Activated naive CD8-positive, alpha-beta T cell treated with anti-CD3 and anti-CD28 coated beads, Interleukin-2, amount 10 ng/mL, durations not matched to agents 7 days and 5 days (primary cell): Measurements from ENCODE around the gene ANKDD1B. TPM values are rescaled to one million over a fixed set of nuclear protein-coding genes. Genes with fewer than 3 reads are reported as not detected.
"Not testable (repeated sequence)": the region's sequence is repeated elsewhere in the genome, so short reads cannot be mapped to it uniquely, and the experiment has no call there.

Source experiments
- ATAC-seq: fragments of 150-1000 bp; cut with Tn5 transposase; one replicate; pipeline ENCODE4 v1.10.0; 2021; ENCODE audit warnings: low read depth, moderate library complexity
- POLR2A ChIA-PET: fragments of 350-600 bp; sonication (Branson Sonifier 250); formaldehyde crosslinking; loops from one replicate; lab custom pipeline; 2021; ENCODE audit warnings: antibody characterized with exemption; lab: Charles Lee
- DNase-seq: peaks from one replicate; pipeline ENCODE4 v3.0.0; 2021
- H3K27ac Mint-ChIP-seq: one replicate; pipeline ENCODE4 v1.8.0; 2022; ENCODE audit warnings: mild to moderate bottlenecking, mixed read lengths
- H3K27me3 Mint-ChIP-seq: one replicate; pipeline ENCODE4 v1.8.0; 2022; ENCODE audit warnings: mild to moderate bottlenecking, moderate library complexity, mixed read lengths
- H3K36me3 Mint-ChIP-seq: one replicate; pipeline ENCODE4 v1.8.0; 2021; ENCODE audit warnings: mild to moderate bottlenecking, mixed read lengths
- H3K4me1 Mint-ChIP-seq: one replicate; pipeline ENCODE4 v1.8.0; 2021; ENCODE audit warnings: mixed read lengths
- H3K4me3 Mint-ChIP-seq: one replicate; pipeline ENCODE4 v1.8.0; 2022; ENCODE audit warnings: mild to moderate bottlenecking, moderate library complexity, mixed read lengths
- H3K9me3 Mint-ChIP-seq: one replicate; pipeline ENCODE4 v1.8.0; 2021; ENCODE audit warnings: mixed read lengths
- total RNA-seq, 2 experiments: library from RNA; stranded (reverse); gene quantifications; one replicate each; pipeline ENCODE4 v1.2.3, GENCODE V29; 2021

ANKDD1B gene
- under 1 TPM; 0.26 to 0.28 TPM for total RNA-seq

GRCh38 chr5:75611311-75612225, at the start of gene ANKDD1B:
ANKDD1B (plus strand) TSS chr5:75611453; CDS start chr5:75611635, 182 bp downstream.
- H3K9me3 Mint-ChIP-seq = no peaks in the 10 kb centered on the region
- peaks cover 7% of the 10 kb centered on the region for H3K36me3 Mint-ChIP-seq
- DNase-seq (peak; percentile 30), ATAC-seq (no peak)
- POLR2A ChIA-PET = no interaction called here
- peaks cover 9% of the 10 kb centered on the region for H3K27me3 Mint-ChIP-seq
- no peak within 1 kb of the TSS for H3K27ac Mint-ChIP-seq
- peaks cover 7% of the 10 kb centered on the region for H3K4me1 Mint-ChIP-seq
- peak within 1 kb of the TSS; percentile 53 for H3K4me3 Mint-ChIP-seq

DNA sequence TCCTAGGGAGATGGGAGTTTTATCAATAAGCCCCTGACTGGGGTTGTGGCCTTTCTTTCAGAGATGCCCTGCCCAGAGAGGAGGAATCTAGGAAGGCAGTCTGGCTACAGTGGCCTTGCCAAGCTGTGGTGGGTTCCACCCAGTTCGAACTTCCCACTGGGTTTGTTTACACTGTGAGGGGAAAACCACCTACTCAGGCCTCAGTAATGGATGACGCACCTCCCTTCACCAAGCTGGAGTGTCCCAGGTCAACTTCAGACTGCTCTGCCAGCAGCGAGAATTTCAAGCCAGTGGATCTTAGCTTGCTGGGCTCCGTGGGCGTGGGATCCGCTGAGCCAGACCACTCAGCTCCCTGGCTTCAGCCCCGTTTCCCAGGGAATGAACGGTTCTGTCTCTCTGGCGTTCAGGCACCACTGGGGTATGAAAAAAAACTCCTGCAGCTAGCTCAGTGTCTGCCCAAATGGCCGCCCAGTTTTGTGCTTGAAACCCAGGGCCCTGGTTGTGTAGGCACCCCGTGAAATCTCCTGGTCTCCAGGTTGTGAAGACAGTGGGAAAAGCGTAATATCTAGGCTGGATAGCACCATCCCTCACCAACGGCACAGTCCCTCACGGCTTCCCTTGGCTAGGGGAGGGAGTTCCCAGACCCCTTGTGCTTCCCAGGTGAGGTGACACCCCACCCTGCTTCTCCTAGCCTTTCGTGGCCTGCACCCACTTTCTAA, 45.1 kb upstream of the ANKDD1B start:
- H3K27ac Mint-ChIP-seq, ATAC-seq, H3K27me3 Mint-ChIP-seq, H3K4me3 Mint-ChIP-seq, DNase-seq, POLR2A ChIA-PET: not testable (repeated sequence)
- H3K36me3 Mint-ChIP-seq = peaks cover 56% of the 10 kb centered on the region
- peaks cover 17% of the 10 kb centered on the region for H3K9me3 Mint-ChIP-seq
- peaks cover 17% of the 10 kb centered on the region for H3K4me1 Mint-ChIP-seq

DNA sequence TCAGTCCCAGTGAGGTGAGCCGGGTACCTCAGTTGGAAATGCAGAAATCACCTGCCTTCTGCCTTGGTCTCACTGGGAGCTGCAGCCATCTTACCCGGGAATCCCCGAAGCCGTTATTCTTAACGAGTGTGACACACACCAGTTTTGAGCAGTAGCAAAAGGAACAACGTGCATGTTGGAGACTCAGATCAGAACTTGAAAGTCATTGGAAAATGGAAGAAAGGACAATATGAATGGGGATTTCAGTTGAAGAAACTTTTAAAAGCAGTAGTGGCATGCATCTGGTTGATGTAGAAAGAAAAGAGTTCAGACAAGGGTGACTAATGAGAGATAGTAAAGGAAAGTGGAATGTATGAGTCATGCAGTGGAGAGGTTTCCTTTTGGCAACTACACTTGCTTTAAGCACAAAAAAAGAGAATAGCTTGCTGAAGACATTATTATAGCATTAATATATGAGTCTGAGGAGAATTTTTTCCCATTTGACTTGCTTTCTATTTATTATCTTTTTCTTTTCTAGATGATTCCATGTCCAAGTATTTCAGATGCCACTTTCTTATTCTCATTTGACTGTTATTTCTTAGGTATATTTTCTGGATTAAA, 44.4 kb upstream of the ANKDD1B start:
- POLR2A ChIA-PET = interaction anchor here (0.6 kb wide), 1 partner anchor 137 kb away, joined by 4 read pairs; no protein-coding TSS in a partner anchor
- H3K36me3 Mint-ChIP-seq = peaks cover 55% of the 10 kb centered on the region

DNA sequence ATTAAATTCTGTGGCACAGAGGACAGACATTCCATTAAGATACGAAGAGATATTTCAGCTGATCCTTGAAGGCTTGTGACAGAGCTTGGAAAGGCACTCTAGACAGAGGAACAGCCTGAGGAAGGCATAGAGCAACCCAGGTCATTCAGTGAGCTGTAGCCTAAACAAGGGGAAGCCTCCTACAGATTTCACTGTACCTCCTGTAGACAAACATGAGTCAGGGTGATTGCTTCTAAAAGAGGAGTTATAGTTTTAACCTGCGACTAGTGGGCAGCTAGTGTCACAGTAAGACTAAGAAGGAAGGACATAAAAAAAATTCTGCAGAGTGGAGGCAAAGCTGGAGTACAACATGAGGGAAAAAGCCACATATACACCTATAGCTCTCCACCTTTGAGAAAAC, 43.5 kb upstream of the ANKDD1B start:
- Mint-ChIP-seq H3K4me3 (peak overlapping the region; percentile 12), H3K36me3 (peaks cover 46% of the 10 kb centered on the region), H3K27me3 (no peaks in the 10 kb centered on the region), H3K4me1 (peaks cover 17% of the 10 kb centered on the region), H3K27ac (no peak overlapping the region), H3K9me3 (peaks cover 11% of the 10 kb centered on the region)
- POLR2A ChIA-PET = no interaction called here
- DNase-seq = no peak
- ATAC-seq = no peak

More for the DNA sequence above, 44.4 kb upstream of the ANKDD1B start:
- Mint-ChIP-seq H3K4me3 (peak overlapping the region; percentile 19), H3K9me3 (peaks cover 17% of the 10 kb centered on the region), H3K27ac (peak overlapping the region; percentile 8), H3K4me1 (peaks cover 17% of the 10 kb centered on the region), H3K27me3 (no peaks in the 10 kb centered on the region)
- ATAC-seq (peak; percentile 85), DNase-seq (no peak)

DNA sequence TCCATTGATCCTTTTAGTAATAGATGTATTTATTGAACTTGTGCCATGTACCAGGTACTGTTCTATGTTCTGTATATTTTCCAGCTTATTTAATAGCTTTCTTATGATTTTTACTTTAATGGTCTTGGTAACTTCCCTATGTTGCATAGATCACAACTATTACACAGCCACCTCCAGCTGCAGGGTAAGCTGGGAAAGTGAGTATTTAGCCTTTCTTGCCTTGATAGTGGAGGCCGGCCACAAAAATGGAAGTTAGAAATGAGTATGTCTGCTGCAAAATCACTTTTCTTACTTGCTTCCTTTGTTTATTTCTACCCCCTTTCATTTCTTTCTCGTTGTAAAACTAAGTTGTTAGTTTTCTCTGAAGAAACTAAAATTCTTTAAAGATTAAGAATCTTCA, 43.1 kb upstream of the ANKDD1B start:
- Mint-ChIP-seq H3K36me3 (peaks cover 45% of the 10 kb centered on the region), H3K4me3 (no peak overlapping the region), H3K27me3 (no peaks in the 10 kb centered on the region), H3K4me1 (peaks cover 17% of the 10 kb centered on the region), H3K27ac (no peak overlapping the region), H3K9me3 (peaks cover 9% of the 10 kb centered on the region)
- POLR2A ChIA-PET = no interaction called here
- ATAC-seq = no peak
- DNase-seq = no peak

DNA sequence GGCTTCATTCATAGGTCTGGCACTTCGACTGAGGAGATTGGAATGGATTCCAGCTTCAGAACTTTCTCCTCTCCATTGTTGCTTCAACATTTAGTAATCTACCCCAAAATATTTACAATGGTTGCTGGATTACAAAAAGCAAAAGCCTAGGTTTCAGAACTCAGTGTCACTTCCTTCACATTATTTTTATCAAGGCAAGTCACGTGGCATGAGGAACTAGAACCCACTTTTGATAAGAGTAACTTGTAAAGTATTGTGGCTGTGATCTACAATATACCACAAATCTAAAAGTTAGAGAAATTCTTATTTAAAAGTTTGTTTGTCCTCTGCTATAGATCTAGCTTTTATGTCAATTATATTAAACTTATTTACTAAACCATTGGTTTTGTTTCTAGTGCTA, 39.7 kb upstream of the ANKDD1B start:
- POLR2A ChIA-PET = no interaction called here
- ATAC-seq (no peak), DNase-seq (no peak)
- no peaks in the 10 kb centered on the region for H3K9me3 Mint-ChIP-seq
- peaks cover 21% of the 10 kb centered on the region for H3K36me3 Mint-ChIP-seq
- H3K4me3 Mint-ChIP-seq = no peak overlapping the region
- H3K27me3 Mint-ChIP-seq = no peaks in the 10 kb centered on the region
- H3K27ac Mint-ChIP-seq = no peak overlapping the region
- H3K4me1 Mint-ChIP-seq = peaks cover 15% of the 10 kb centered on the region

- Mint-ChIP-seq H3K4me3 (no peak overlapping the region), H3K27me3 (no peaks in the 10 kb centered on the region), H3K36me3 (peaks cover 17% of the 10 kb centered on the region), H3K9me3 (no peaks in the 10 kb centered on the region), H3K27ac (no peak overlapping the region), H3K4me1 (peaks cover 4% of the 10 kb centered on the region)
- DNase-seq (no peak), ATAC-seq (no peak)
- POLR2A ChIA-PET = no interaction called here
Observed at GRCh38 chr5:75574791-75575190, 36.5 kb upstream of the ANKDD1B start.

DNA sequence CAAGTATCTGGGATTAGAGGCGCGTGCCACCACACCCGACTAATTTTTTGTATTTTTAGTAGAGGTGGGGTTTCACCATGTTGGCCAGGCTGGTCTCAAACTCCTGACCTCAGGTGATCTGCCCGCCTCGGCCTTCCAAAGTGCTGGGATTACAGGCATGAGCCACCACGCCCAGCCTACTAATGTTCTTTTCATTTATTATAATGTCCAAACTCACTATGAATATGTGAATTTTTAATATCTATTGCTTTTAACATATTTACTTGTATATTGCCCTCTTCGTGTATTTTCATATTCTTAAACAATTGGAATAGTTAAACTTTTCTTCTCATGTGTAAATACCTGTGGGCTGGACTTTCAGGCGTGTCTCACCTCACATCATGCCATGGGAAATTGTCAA, 33.0 kb upstream of the ANKDD1B start:
- POLR2A ChIA-PET, H3K27ac Mint-ChIP-seq: not testable (repeated sequence)

DNA sequence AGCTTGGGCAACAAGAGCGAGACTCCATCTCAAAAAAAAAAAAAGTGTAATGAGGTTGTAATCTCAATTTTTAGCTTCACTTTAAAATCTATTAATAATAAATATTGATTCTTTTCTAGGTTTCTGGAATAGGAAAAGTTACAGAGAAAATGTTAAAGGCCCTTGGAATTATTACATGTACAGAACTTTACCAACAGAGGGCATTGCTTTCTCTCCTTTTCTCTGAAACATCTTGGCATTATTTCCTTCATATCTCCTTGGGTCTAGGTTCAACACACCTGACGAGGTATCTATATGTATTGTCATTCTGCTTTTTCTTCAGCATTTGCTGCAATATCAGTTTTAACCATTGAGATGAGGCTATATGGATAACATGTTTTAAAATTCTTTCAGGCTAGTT, 26.6 kb upstream of the ANKDD1B start:
- Mint-ChIP-seq H3K4me3 (no peak overlapping the region), H3K27me3 (no peaks in the 10 kb centered on the region), H3K27ac (no peak overlapping the region), H3K36me3 (peaks cover 17% of the 10 kb centered on the region), H3K9me3 (no peaks in the 10 kb centered on the region), H3K4me1 (peaks cover 2% of the 10 kb centered on the region)
- no peak for DNase-seq
- POLR2A ChIA-PET = no interaction called here
- no peak for ATAC-seq

More for the DNA sequence above, 33.0 kb upstream of the ANKDD1B start:
- not testable (repeated sequence) for H3K4me3 Mint-ChIP-seq, H3K9me3 Mint-ChIP-seq, H3K4me1 Mint-ChIP-seq, DNase-seq, H3K27me3 Mint-ChIP-seq, ATAC-seq
- peaks cover 11% of the 10 kb centered on the region for H3K36me3 Mint-ChIP-seq

- Mint-ChIP-seq H3K27me3 (no peaks in the 10 kb centered on the region), H3K36me3 (peaks cover 23% of the 10 kb centered on the region), H3K4me3 (no peak overlapping the region), H3K27ac (no peak overlapping the region), H3K9me3 (no peaks in the 10 kb centered on the region), H3K4me1 (no peaks in the 10 kb centered on the region)
- DNase-seq = no peak
- no peak for ATAC-seq
- POLR2A ChIA-PET = no interaction called here
Observed at GRCh38 chr5:75588666-75589065, 22.6 kb upstream of the ANKDD1B start.

DNA sequence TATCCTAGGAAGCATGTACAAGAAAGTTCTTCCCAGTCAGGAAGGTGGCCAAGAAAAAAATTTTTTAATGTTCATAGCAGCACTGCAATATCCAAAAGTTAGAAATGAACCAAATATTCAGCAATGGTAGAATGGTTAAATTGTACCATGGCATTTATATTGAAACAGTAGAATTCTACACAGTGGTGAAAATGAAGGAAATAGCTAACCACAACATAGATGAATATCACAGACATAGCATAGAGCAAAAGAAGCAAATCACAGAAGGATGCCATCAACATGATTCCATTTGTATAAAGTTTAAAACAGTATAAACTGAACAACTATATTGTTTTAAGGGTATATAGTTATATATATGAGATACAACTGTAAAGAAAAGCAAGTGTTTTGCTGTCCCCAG, 10.7 kb upstream of the ANKDD1B start:
- no peak overlapping the region for H3K27ac Mint-ChIP-seq
- ATAC-seq = peak; percentile 63
- peaks cover 20% of the 10 kb centered on the region for H3K4me1 Mint-ChIP-seq
- POLR2A ChIA-PET = no interaction called here
- H3K27me3 Mint-ChIP-seq = no peaks in the 10 kb centered on the region
- peaks cover 37% of the 10 kb centered on the region for H3K36me3 Mint-ChIP-seq
- H3K9me3 Mint-ChIP-seq = no peaks in the 10 kb centered on the region
- no peak for DNase-seq
- H3K4me3 Mint-ChIP-seq = no peak overlapping the region

DNA sequence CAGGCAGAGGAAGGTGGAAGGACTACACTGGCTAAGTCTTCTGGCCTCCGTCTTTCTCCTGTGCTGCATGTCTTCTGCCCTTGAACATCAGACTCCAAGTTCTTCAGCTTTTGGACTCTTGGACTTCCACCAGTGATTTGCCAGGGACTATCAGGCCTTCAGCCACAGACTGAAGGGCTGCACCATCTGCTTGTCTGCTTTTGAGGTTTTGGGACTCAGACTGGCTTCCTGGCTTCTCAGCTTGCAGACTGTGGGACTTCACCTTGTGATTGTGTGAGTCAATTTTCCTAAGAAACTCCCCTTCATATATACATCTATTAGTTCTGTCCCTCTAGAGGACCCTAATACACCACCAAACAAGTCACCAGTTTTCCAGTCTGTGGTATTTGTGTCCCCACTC, 9.7 kb upstream of the ANKDD1B start:
- no peak for DNase-seq

DNA sequence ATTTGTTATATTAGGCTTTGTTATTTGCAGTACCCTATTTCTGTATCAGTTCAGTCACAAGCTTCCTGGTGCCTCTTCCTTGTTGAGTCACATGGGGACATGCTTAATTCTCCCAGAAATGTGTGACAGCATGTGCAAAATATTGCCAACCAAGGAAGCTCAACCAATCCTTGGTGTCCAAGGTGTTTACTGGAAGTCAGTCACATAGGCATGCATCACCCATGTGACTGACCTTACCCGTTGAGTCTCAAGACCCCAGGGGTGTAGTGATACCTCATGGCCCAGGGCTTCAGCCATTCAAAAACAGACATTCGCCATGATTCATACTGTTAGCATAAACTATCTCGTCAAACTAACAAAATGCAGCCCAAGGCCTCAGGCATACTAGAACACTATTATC, 9.3 kb upstream of the ANKDD1B start:
- peaks cover 32% of the 10 kb centered on the region for H3K36me3 Mint-ChIP-seq

More for the DNA sequence above, 9.7 kb upstream of the ANKDD1B start:
- H3K4me1 Mint-ChIP-seq = peaks cover 20% of the 10 kb centered on the region
- POLR2A ChIA-PET = no interaction called here
- ATAC-seq = no peak
- peaks cover 32% of the 10 kb centered on the region for H3K36me3 Mint-ChIP-seq
- no peak overlapping the region for H3K27ac Mint-ChIP-seq
- H3K9me3 Mint-ChIP-seq = no peaks in the 10 kb centered on the region
- H3K4me3 Mint-ChIP-seq = no peak overlapping the region
- no peaks in the 10 kb centered on the region for H3K27me3 Mint-ChIP-seq

More for the DNA sequence above, 9.3 kb upstream of the ANKDD1B start:
- no peak for ATAC-seq
- H3K27ac Mint-ChIP-seq = no peak overlapping the region
- POLR2A ChIA-PET = no interaction called here
- peaks cover 23% of the 10 kb centered on the region for H3K4me1 Mint-ChIP-seq
- H3K27me3 Mint-ChIP-seq = no peaks in the 10 kb centered on the region
- H3K9me3 Mint-ChIP-seq = no peaks in the 10 kb centered on the region
- no peak overlapping the region for H3K4me3 Mint-ChIP-seq
- no peak for DNase-seq
